ENCODE data around the gene NFATC1.

DNA sequence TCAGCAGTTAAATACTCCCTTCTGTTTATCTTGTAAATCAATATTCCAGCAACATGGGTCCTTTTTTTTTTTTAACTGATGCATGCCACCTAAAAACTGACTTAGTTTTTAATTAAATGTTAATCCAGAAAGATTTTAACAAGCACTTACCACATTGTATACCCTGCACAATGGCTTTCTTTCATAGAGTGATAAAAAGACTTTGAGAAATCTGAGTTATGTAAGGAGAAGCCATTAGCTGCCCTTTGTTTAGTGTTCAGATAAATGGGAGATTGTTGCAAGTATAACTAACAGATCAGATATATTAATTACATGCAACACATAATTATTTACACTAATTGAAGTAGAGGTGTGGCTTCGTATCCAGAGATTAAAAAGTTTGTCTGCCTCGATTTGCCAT lies 22.7 kb upstream of the NFATC1 start:
- TF ChIP-seq POLR2A (IDR thresholded peaks at IDR 0.05) (no peak), POLR2AphosphoS5 (IDR thresholded peaks at IDR 0.05) (no peak)
- TF ChIP-seq, protein P1, sequence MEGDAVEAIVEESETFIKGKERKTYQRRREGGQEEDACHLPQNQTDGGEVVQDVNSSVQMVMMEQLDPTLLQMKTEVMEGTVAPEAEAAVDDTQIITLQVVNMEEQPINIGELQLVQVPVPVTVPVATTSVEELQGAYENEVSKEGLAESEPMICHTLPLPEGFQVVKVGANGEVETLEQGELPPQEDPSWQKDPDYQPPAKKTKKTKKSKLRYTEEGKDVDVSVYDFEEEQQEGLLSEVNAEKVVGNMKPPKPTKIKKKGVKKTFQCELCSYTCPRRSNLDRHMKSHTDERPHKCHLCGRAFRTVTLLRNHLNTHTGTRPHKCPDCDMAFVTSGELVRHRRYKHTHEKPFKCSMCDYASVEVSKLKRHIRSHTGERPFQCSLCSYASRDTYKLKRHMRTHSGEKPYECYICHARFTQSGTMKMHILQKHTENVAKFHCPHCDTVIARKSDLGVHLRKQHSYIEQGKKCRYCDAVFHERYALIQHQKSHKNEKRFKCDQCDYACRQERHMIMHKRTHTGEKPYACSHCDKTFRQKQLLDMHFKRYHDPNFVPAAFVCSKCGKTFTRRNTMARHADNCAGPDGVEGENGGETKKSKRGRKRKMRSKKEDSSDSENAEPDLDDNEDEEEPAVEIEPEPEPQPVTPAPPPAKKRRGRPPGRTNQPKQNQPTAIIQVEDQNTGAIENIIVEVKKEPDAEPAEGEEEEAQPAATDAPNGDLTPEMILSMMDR (IDR thresholded peaks at IDR 0.05) = no peak
